HepG2 (cell line): ENCODE measurements around the gene VPS54. TPM values are rescaled to one million over a fixed set of nuclear protein-coding genes. Genes with fewer than 3 reads are reported as not detected.

Source experiments
- AKAP8 ChIP-seq: sonication (generic); formaldehyde crosslinking; IDR thresholded peaks from 2 replicates; pipeline ENCODE4 v1.5.1; 2020; ENCODE audit warnings: mild to moderate bottlenecking, missing genetic modification reagents
- ARNT ChIP-seq: fragments of 450-650 bp; IDR thresholded peaks from 2 replicates; pipeline ENCODE4 v1.6.1; 2017
- ATM ChIP-seq: fragments of 450-650 bp; IDR thresholded peaks from 2 replicates; pipeline ENCODE4 v1.7.1; 2017; ENCODE audit warnings: mild to moderate bottlenecking, borderline replicate concordance
- ESRRA ChIP-seq: sonication (generic); formaldehyde crosslinking; IDR thresholded peaks from 2 replicates; pipeline ENCODE4 v1.5.1; 2020; ENCODE audit warnings: mild to moderate bottlenecking, low read depth, missing genetic modification reagents
- GABPA ChIP-seq, 2 experiments: IDR thresholded peaks; 2 replicates each; pipeline ENCODE4 v1.6.1; 2011 to 2016; ENCODE audit warnings: low read depth in 2 of 2, low read length in 1 of 2, missing biosample characterization in 1 of 2, missing genetic modification characterization in 1 of 2
- GTF3A ChIP-seq: sonication (generic); formaldehyde crosslinking; conservative IDR thresholded peaks from 2 replicates; pipeline ENCODE4 v1.4.0; 2020; ENCODE audit warnings: mild to moderate bottlenecking, missing genetic modification reagents
- HOMEZ ChIP-seq: IDR thresholded peaks from 2 replicates; pipeline ENCODE4 v1.6.1; 2016; ENCODE audit warnings: low read depth
- MED1 ChIP-seq: sonication (generic); formaldehyde crosslinking; IDR thresholded peaks from 2 replicates; pipeline ENCODE4 v1.4.0; 2020; ENCODE audit warnings: missing genetic modification reagents
- MIER2 ChIP-seq: IDR thresholded peaks from 2 replicates; pipeline ENCODE4 v1.6.1; 2016; ENCODE audit warnings: missing biosample characterization, missing genetic modification reagents
- MIXL1 ChIP-seq: IDR thresholded peaks from 2 replicates; pipeline ENCODE4 v1.6.1; 2016
- POGZ ChIP-seq: sonication (generic); formaldehyde crosslinking; IDR thresholded peaks from 2 replicates; pipeline ENCODE4 v1.4.0; 2020; ENCODE audit warnings: mild to moderate bottlenecking, missing genetic modification reagents
- RXRB ChIP-seq: IDR thresholded peaks from 2 replicates; pipeline ENCODE4 v1.6.1; 2016; ENCODE audit warnings: borderline replicate concordance, missing genetic modification reagents, missing compliant biosample characterization
- STAT5B ChIP-seq: sonication (generic); formaldehyde crosslinking; IDR thresholded peaks from 2 replicates; pipeline ENCODE4 v1.4.0; 2020; ENCODE audit warnings: missing genetic modification reagents
- TOE1 ChIP-seq: sonication (generic); formaldehyde crosslinking; IDR thresholded peaks from 2 replicates; pipeline ENCODE4 v1.4.0; 2020; ENCODE audit warnings: mild to moderate bottlenecking, missing genetic modification reagents
- ZBTB25 ChIP-seq: IDR thresholded peaks from 2 replicates; pipeline ENCODE4 v1.6.1; 2018; ENCODE audit warnings: missing genetic modification reagents
- ZBTB26 ChIP-seq: IDR thresholded peaks from 2 replicates; pipeline ENCODE4 v1.6.1; 2016; ENCODE audit warnings: missing compliant biosample characterization, missing genetic modification reagents, borderline replicate concordance
- ZKSCAN8 ChIP-seq: IDR thresholded peaks from 2 replicates; pipeline ENCODE4 v1.6.1; 2016; ENCODE audit warnings: borderline replicate concordance, missing genetic modification reagents, missing compliant biosample characterization
- ZNF205 ChIP-seq: IDR thresholded peaks from 2 replicates; pipeline ENCODE4 v1.6.1; 2018; ENCODE audit warnings: missing biosample characterization, missing genetic modification reagents
- ZNF282 ChIP-seq: fragments of 450-650 bp; IDR thresholded peaks from 2 replicates; pipeline ENCODE4 v1.6.1; 2018; ENCODE audit not compliant: partially characterized antibody
- ZNF317 ChIP-seq: sonication (generic); formaldehyde crosslinking; IDR thresholded peaks from 2 replicates; pipeline ENCODE4 v1.5.0; 2020; ENCODE audit warnings: mild to moderate bottlenecking, missing genetic modification reagents
- ZNF609 ChIP-seq: sonication (generic); formaldehyde crosslinking; IDR thresholded peaks from 2 replicates; pipeline ENCODE4 v1.4.0; 2020; ENCODE audit warnings: mild to moderate bottlenecking, missing genetic modification reagents, borderline replicate concordance
- ZNF614 ChIP-seq: IDR thresholded peaks from 2 replicates; pipeline ENCODE4 v1.6.1; 2018; ENCODE audit warnings: missing biosample characterization, missing genetic modification reagents, inconsistent platforms, borderline replicate concordance
- ZSCAN21 ChIP-seq: sonication (generic); formaldehyde crosslinking; IDR thresholded peaks from 2 replicates; pipeline ENCODE4 v1.8.0; 2022; ENCODE audit warnings: mild to moderate bottlenecking, missing genetic modification reagents, moderate library complexity, borderline replicate concordance
- polyA plus RNA-seq, 8 experiments: library from polyadenylated mRNA; depleted of rRNA in 3 of 8; stranded (reverse) in 7 of 8; unstranded in 1 of 8; fragments of >200 nt; fragmentation: Illumina TruSeq in 4 of 8; extraction: Trizol in 4 of 8; gene quantifications; 2 replicates each; pipeline versions ENCODE4 v1.2.1 to v1.2.3, GENCODE V29; 2011 to 2016; ENCODE audit warnings: low read depth in 4 of 8, missing spikeins in 1 of 8, mixed read lengths in 1 of 8; ENCODE audit not compliant: insufficient read depth in 1 of 8
- total RNA-seq, 5 experiments: library from RNA; depleted of rRNA; stranded (reverse); fragments of >200 nt; fragmentation: Illumina TruSeq; extraction: Trizol; gene quantifications; 2 replicates each; pipeline ENCODE4 v1.2.3, GENCODE V29; 2016; ENCODE audit warnings: low read depth in 1 of 5

Gene VPS54
- total and polyA plus RNA-seq, 2 of the 13 experiments (the other 11 are each of a cell fraction or from before 2014, with no cell fraction given), result 64.7 to 77.5 TPM

GRCh38 chr2:63983986-63984605 is 35.1 kb downstream of the VPS54 start (continued):
- TF ChIP-seq ZNF205 (peak; percentile 62; the same call in 1 of the 2 replicates), ZSCAN21 (CRISPR knock-in tag) (no peak), GTF3A (no peak), ZBTB25 (CRISPR knock-in tag) (peak; percentile 90; the same call in 1 of the 2 replicates), MED1 (peak; percentile 99), AKAP8 (no peak; the same call in 1 of the 2 replicates), STAT5B (CRISPR knock-in tag) (peak; percentile 92; the same call in 1 of the 2 replicates), POGZ (CRISPR knock-in tag) (peak; percentile 84), MIXL1 (CRISPR knock-in tag) (peak; percentile 100), ATM (no peak), ZBTB26 (CRISPR knock-in tag) (no peak), ZNF282 (no peak), ZKSCAN8 (CRISPR knock-in tag) (peak; percentile 95), MIER2 (CRISPR knock-in tag) (peak; percentile 66; the same call in 1 of the 2 replicates), TOE1 (CRISPR knock-in tag) (peak; percentile 71; the same call in 1 of the 2 replicates), RXRB (CRISPR knock-in tag) (peak; percentile 98), GABPA (IDR thresholded peaks at IDR 0.05; ENCODE audit: low read depth, low read length) (no peak), GABPA (CRISPR knock-in tag; IDR thresholded peaks at IDR 0.05; ENCODE audit: low read depth) (peak; percentile 57), ARNT (no peak), ZNF317 (CRISPR knock-in tag) (0 out of 2 replicates have a peak, but pooled peaks have one; percentile 19), ZNF614 (CRISPR knock-in tag) (peak; percentile 80; the same call in 1 of the 2 replicates), ESRRA (CRISPR knock-in tag) (0 out of 2 replicates have a peak, but pooled peaks have one; percentile 72), ZNF609 (CRISPR knock-in tag) (peak; percentile 96), HOMEZ (peak; percentile 97)
